Adipocyte (in vitro differentiated cells): Measurements from ENCODE around the gene SLFNL1.
A peak's percentile ranks its signal among the peaks of the same experiment; 100 is the strongest.

ENCODE experiments used
- DNase-seq: peaks from one replicate; pipeline ENCODE4 v3.0.0-alpha.2; 2015; ENCODE audit warnings: low read depth
- H3K27me3 ChIP-seq: replicated peaks from 2 replicates; pipeline ENCODE4 v1.7.0; 2013; ENCODE audit warnings: mild to moderate bottlenecking, low read length, moderate library complexity; ENCODE audit not compliant: control insufficient read depth, insufficient read depth
- H3K36me3 ChIP-seq: 2 replicates; pipeline ENCODE4 v1.7.0; 2013; ENCODE audit warnings: low read length, mild to moderate bottlenecking, moderate library complexity; ENCODE audit not compliant: control insufficient read depth, insufficient read depth, severe bottlenecking
- H3K4me1 ChIP-seq: 2 replicates; pipeline ENCODE4 v1.7.0; 2013; ENCODE audit warnings: mild to moderate bottlenecking, low read length, moderate library complexity; ENCODE audit not compliant: control insufficient read depth, insufficient read depth
- H3K4me3 ChIP-seq: 2 replicates; pipeline ENCODE4 v1.7.0; 2013; ENCODE audit warnings: mild to moderate bottlenecking, low read length, moderate library complexity
- H3K9ac ChIP-seq: 2 replicates; pipeline ENCODE4 v1.7.0; 2013; ENCODE audit warnings: mild to moderate bottlenecking, low read length, moderate library complexity
- H3K9me3 ChIP-seq: 2 replicates; pipeline ENCODE4 v1.7.0; 2013; ENCODE audit warnings: mild to moderate bottlenecking, low read length, moderate library complexity; ENCODE audit not compliant: control insufficient read depth

The SLFNL1 gene

GRCh38 chr1:40976952-40977690 is 44.4 kb downstream of the SLFNL1 start:
- Histone ChIP-seq H3K9me3 (no peaks in the 10 kb centered on the region), H3K4me1 (peaks cover 25% of the 10 kb centered on the region), H3K27me3 (no peaks in the 10 kb centered on the region), H3K36me3 (no peaks in the 10 kb centered on the region), H3K4me3 (no peak overlapping the region), H3K9ac (no peak overlapping the region)
- DNase-seq: peak; percentile 68

GRCh38 chr1:40974945-40975344 is 46.6 kb downstream of the SLFNL1 start:
- H3K9ac ChIP-seq: no peak overlapping the region
- H3K4me1 ChIP-seq: peaks cover 7% of the 10 kb centered on the region
- no peak overlapping the region for H3K4me3 ChIP-seq
- H3K36me3 ChIP-seq: no peaks in the 10 kb centered on the region
- H3K27me3 ChIP-seq: no peaks in the 10 kb centered on the region
- H3K9me3 ChIP-seq: no peaks in the 10 kb centered on the region
- no peak for DNase-seq

- no peaks in the 10 kb centered on the region for H3K36me3 ChIP-seq
- no peaks in the 10 kb centered on the region for H3K9me3 ChIP-seq
- DNase-seq: no peak
These were observed 47.6 kb downstream of the SLFNL1 start for GRCh38 chr1:40973912-40974311.

GRCh38 chr1:40971966-40972365 is 49.6 kb downstream of the SLFNL1 start:
- DNase-seq: no peak
- Histone ChIP-seq H3K4me3 (no peak overlapping the region), H3K36me3 (no peaks in the 10 kb centered on the region), H3K9me3 (no peaks in the 10 kb centered on the region), H3K4me1 (no peaks in the 10 kb centered on the region), H3K9ac (no peak overlapping the region), H3K27me3 (no peaks in the 10 kb centered on the region)

More at GRCh38 chr1:40973912-40974311, 47.6 kb downstream of the SLFNL1 start:
- peaks cover 2% of the 10 kb centered on the region for H3K4me1 ChIP-seq
- no peak overlapping the region for H3K9ac ChIP-seq
- no peak overlapping the region for H3K4me3 ChIP-seq
- H3K27me3 ChIP-seq: no peaks in the 10 kb centered on the region

- no peak overlapping the region for H3K4me3 ChIP-seq
- no peaks in the 10 kb centered on the region for H3K9me3 ChIP-seq
- H3K27me3 ChIP-seq: no peaks in the 10 kb centered on the region
- H3K36me3 ChIP-seq: no peaks in the 10 kb centered on the region
- no peak overlapping the region for H3K9ac ChIP-seq
- no peaks in the 10 kb centered on the region for H3K4me1 ChIP-seq
- DNase-seq: no peak
These were observed 52.1 kb downstream of the SLFNL1 start for GRCh38 chr1:40969445-40969844.

- Histone ChIP-seq H3K9me3 (no peaks in the 10 kb centered on the region), H3K27me3 (no peaks in the 10 kb centered on the region), H3K36me3 (no peaks in the 10 kb centered on the region), H3K4me1 (no peaks in the 10 kb centered on the region), H3K9ac (no peak overlapping the region), H3K4me3 (no peak overlapping the region)
- DNase-seq: no peak
These were observed 55.1 kb downstream of the SLFNL1 start for GRCh38 chr1:40966417-40966816.
